HEK293 (cell line): ENCODE measurements around the gene SLC13A3.

Source experiments
- CTCF ChIA-PET: fragments of 350-600 bp; formaldehyde crosslinking; extraction: SDS; loops from one replicate; lab custom pipeline; 2021; ENCODE audit warnings: antibody characterized with exemption; lab: Yijun Ruan, JAX
- POLR2A ChIA-PET: fragments of 300-600 bp; formaldehyde crosslinking; extraction: SDS; loops from one replicate; lab custom pipeline; 2020; ENCODE audit warnings: antibody characterized with exemption, inconsistent platforms; lab: Yijun Ruan, JAX
- H3K27ac ChIP-seq: fragments of 200-500 bp; sonication (Bioruptor generic); 2 replicates; pipeline ENCODE4 v1.5.1; 2014; ENCODE audit warnings: low read depth, low read length, control low read depth, inconsistent platforms; ENCODE audit errors: extremely low read depth
- H3K36me3 ChIP-seq, 2 experiments: fragments of 200-500 bp in 1 of 2; sonication (Bioruptor generic) in 1 of 2; 1 replicate in 1 of 2; 2 replicates in 1 of 2; pipeline ENCODE4 v1.5.1; 2014 to 2017; ENCODE audit warnings: inconsistent platforms in 2 of 2, low read length in 2 of 2; ENCODE audit not compliant: control insufficient read depth in 2 of 2, insufficient read depth in 1 of 2
- H3K4me1 ChIP-seq: fragments of 200-500 bp; sonication (Bioruptor generic); 2 replicates; pipeline ENCODE4 v1.5.1; 2014; ENCODE audit warnings: mild to moderate bottlenecking, low read length, inconsistent platforms; ENCODE audit not compliant: control insufficient read depth, insufficient read depth
- H3K4me3 ChIP-seq: 2 replicates; pipeline ENCODE4 v1.5.1; 2011; ENCODE audit warnings: low read depth, mild to moderate bottlenecking, control low read depth, low read length, moderate library complexity
- H3K9me3 ChIP-seq: fragments of 200-500 bp; sonication (Bioruptor generic); 2 replicates; pipeline ENCODE4 v1.5.1; 2014; ENCODE audit warnings: low read depth, low read length, inconsistent platforms; ENCODE audit not compliant: control insufficient read depth, insufficient read depth
- CTCF ChIP-seq: fragments of 450-650 bp; formaldehyde crosslinking; IDR thresholded peaks from 2 replicates; pipeline ENCODE4 v1.5.1; 2016; ENCODE audit warnings: missing biosample characterization, missing genetic modification characterization
- HOXC10 ChIP-seq: sonication (generic); formaldehyde crosslinking; IDR thresholded peaks from 2 replicates; pipeline ENCODE4 v1.8.1; 2023; ENCODE audit warnings: mild to moderate bottlenecking, missing genetic modification reagents
- REPIN1 ChIP-seq: fragments of 450-650 bp; formaldehyde crosslinking; IDR thresholded peaks from 2 replicates; pipeline ENCODE4 v1.5.1; 2017; ENCODE audit warnings: missing biosample characterization, missing genetic modification characterization, low read depth
- YY2 ChIP-seq: fragments of 450-650 bp; formaldehyde crosslinking; IDR thresholded peaks from 2 replicates; pipeline ENCODE4 v1.5.1; 2016; ENCODE audit warnings: missing biosample characterization, missing genetic modification characterization
- ZBTB1 ChIP-seq: fragments of 450-650 bp; formaldehyde crosslinking; IDR thresholded peaks from 2 replicates; pipeline ENCODE4 v1.5.1; 2016; ENCODE audit warnings: missing biosample characterization, missing genetic modification characterization
- ZBTB11 ChIP-seq: fragments of 450-650 bp; formaldehyde crosslinking; conservative IDR thresholded peaks from 2 replicates; pipeline ENCODE4 v1.5.1; 2016; ENCODE audit warnings: low read depth, missing biosample characterization, missing genetic modification characterization
- ZBTB7A ChIP-seq: fragments of 450-650 bp; formaldehyde crosslinking; IDR thresholded peaks from 2 replicates; pipeline ENCODE4 v1.5.1; 2016; ENCODE audit warnings: low read depth, missing biosample characterization, missing genetic modification characterization
- ZFP37 ChIP-seq: fragments of 450-650 bp; formaldehyde crosslinking; IDR thresholded peaks from 2 replicates; pipeline ENCODE4 v1.5.1; 2016; ENCODE audit warnings: missing biosample characterization, missing genetic modification characterization
- ZFP41 ChIP-seq: fragments of 450-650 bp; formaldehyde crosslinking; IDR thresholded peaks from 2 replicates; pipeline ENCODE4 v1.5.1; 2016; ENCODE audit warnings: missing biosample characterization, missing genetic modification characterization, borderline replicate concordance
- ZIC2 ChIP-seq: fragments of 450-650 bp; formaldehyde crosslinking; IDR thresholded peaks from 2 replicates; pipeline ENCODE4 v1.5.1; 2016; ENCODE audit warnings: missing biosample characterization, missing genetic modification characterization
- ZNF155 ChIP-seq: fragments of 450-650 bp; formaldehyde crosslinking; IDR thresholded peaks from 2 replicates; pipeline ENCODE4 v1.5.1; 2016; ENCODE audit warnings: missing biosample characterization, missing genetic modification characterization
- ZNF23 ChIP-seq: fragments of 450-650 bp; formaldehyde crosslinking; IDR thresholded peaks from 2 replicates; pipeline ENCODE4 v1.5.1; 2016; ENCODE audit warnings: missing biosample characterization, missing genetic modification characterization, borderline replicate concordance
- ZNF239 ChIP-seq: fragments of 450-650 bp; formaldehyde crosslinking; IDR thresholded peaks from 2 replicates; pipeline ENCODE4 v1.5.1; 2016; ENCODE audit warnings: missing biosample characterization, missing genetic modification characterization
- ZNF341 ChIP-seq: fragments of 450-650 bp; formaldehyde crosslinking; IDR thresholded peaks from 2 replicates; pipeline ENCODE4; 2016; ENCODE audit warnings: low read depth, missing biosample characterization, missing genetic modification characterization
- ZNF670 ChIP-seq: fragments of 450-650 bp; formaldehyde crosslinking; IDR thresholded peaks from 2 replicates; pipeline ENCODE4 v1.5.1; 2016; ENCODE audit warnings: missing biosample characterization, missing genetic modification characterization, low read depth
- ZNF701 ChIP-seq: fragments of 450-650 bp; formaldehyde crosslinking; IDR thresholded peaks from 2 replicates; pipeline ENCODE4 v1.5.1; 2016; ENCODE audit warnings: missing biosample characterization, missing genetic modification characterization
- ZNF843 ChIP-seq: fragments of 450-650 bp; formaldehyde crosslinking; IDR thresholded peaks from 2 replicates; pipeline ENCODE4 v1.5.1; 2016; ENCODE audit warnings: missing biosample characterization, missing genetic modification characterization
- ZXDB ChIP-seq: fragments of 450-650 bp; formaldehyde crosslinking; IDR thresholded peaks from 2 replicates; pipeline ENCODE4 v1.5.1; 2016; ENCODE audit warnings: missing biosample characterization, missing genetic modification characterization

Gene SLC13A3

GRCh38 chr20:46559685-46560440 is 91.4 kb downstream of the SLC13A3 start:
- peak; percentile 50; the same call in 1 of the 2 replicates for TF ChIP-seq CTCF (tag by site-specific recombination)
- TF ChIP-seq ZFP37 (tag by site-specific recombination), result no peak
- no peak for TF ChIP-seq ZBTB7A (tag by site-specific recombination)
- no peak for TF ChIP-seq ZBTB1 (tag by site-specific recombination)
- no peak overlapping the region for H3K27ac ChIP-seq
- no peaks in the 10 kb centered on the region for H3K36me3 ChIP-seq
- H3K4me1 ChIP-seq, result peaks cover 2% of the 10 kb centered on the region; the same call in 1 of the 2 replicates
- ChIA-PET CTCF (interaction anchor here (0.6 to 3.4 kb wide), 9 partner anchors 9 to 129 kb away, joined by 3 to 16 read pairs (median 4); partner anchors contain the start of genes OCSTAMP and TP53RK), POLR2A (no interaction called here)
- H3K4me3 ChIP-seq, result no peak overlapping the region
- no peaks in the 10 kb centered on the region for H3K9me3 ChIP-seq

GRCh38 chr20:46559001-46559400 is 92.3 kb downstream of the SLC13A3 start:
- POLR2A ChIA-PET, result interaction anchor here (0.6 kb wide), 1 partner anchor 758 kb away, joined by 6 read pairs; no protein-coding TSS in a partner anchor
- Histone ChIP-seq H3K4me3 (no peak overlapping the region), H3K27ac (0 out of 2 replicates have a peak overlapping the region, but pooled peaks have one; percentile 7), H3K36me3 (no peaks in the 10 kb centered on the region), H3K4me1 (peaks cover 2% of the 10 kb centered on the region; the same call in 1 of the 2 replicates), H3K9me3 (no peaks in the 10 kb centered on the region)
- TF ChIP-seq ZNF843 (tag by site-specific recombination) (no peak), ZBTB11 (no peak), HOXC10 (CRISPR knock-in tag) (no peak), ZFP41 (tag by site-specific recombination) (no peak), ZXDB (no peak), ZNF670 (no peak), ZNF155 (tag by site-specific recombination) (no peak), ZNF701 (tag by site-specific recombination) (no peak), ZNF239 (tag by site-specific recombination) (no peak), REPIN1 (no peak)
- CTCF ChIA-PET, result interaction anchor here (0.7 to 1.9 kb wide), 7 partner anchors 70 to 130 kb away, joined by 3 to 11 read pairs (median 4); partner anchors contain the start of gene TP53RK

- POLR2A ChIA-PET, result interaction anchor here (0.6 kb wide), 1 partner anchor 759 kb away, joined by 6 read pairs; no protein-coding TSS in a partner anchor
- CTCF ChIA-PET, result interaction anchor here (1.4 to 1.9 kb wide), 3 partner anchors 121 to 130 kb away, joined by 5 to 11 read pairs (median 7); partner anchors contain the start of gene TP53RK
- TF ChIP-seq ZNF341 (tag by site-specific recombination) (0 out of 2 replicates have a peak, but pooled peaks have one; percentile 12), YY2 (tag by site-specific recombination) (no peak), ZNF23 (tag by site-specific recombination) (no peak), ZIC2 (tag by site-specific recombination) (peak; percentile 30)
These were observed 92.7 kb downstream of the SLC13A3 start for GRCh38 chr20:46558511-46558959.

More at GRCh38 chr20:46558511-46558959, 92.7 kb downstream of the SLC13A3 start:
- Histone ChIP-seq H3K27ac (0 out of 2 replicates have a peak overlapping the region, but pooled peaks have one; percentile 7), H3K4me1 (peaks cover 2% of the 10 kb centered on the region; the same call in 1 of the 2 replicates), H3K4me3 (no peak overlapping the region), H3K9me3 (no peaks in the 10 kb centered on the region), H3K36me3 (no peaks in the 10 kb centered on the region)
